ENCODE measurements around the gene MARCHF6.

DNA sequence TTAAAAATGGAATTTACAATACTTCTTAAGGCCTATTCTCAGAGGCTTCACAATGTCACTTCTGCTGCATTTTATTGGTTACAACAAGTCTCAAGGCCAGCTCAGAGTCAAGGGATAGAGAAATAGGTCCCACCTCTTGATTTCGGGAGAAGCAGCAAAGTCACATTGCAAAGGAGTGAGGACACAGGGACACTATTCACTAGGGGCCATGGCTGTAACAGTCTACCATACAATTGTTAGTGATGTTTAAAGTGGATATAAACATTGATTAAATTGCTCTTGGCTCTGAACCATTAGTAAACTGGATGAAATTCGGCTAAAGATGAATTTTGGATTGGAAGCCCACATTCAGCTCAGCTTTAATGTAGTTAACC, 24.1 kb upstream of the MARCHF6 start:
- TF ChIP-seq, protein P1, sequence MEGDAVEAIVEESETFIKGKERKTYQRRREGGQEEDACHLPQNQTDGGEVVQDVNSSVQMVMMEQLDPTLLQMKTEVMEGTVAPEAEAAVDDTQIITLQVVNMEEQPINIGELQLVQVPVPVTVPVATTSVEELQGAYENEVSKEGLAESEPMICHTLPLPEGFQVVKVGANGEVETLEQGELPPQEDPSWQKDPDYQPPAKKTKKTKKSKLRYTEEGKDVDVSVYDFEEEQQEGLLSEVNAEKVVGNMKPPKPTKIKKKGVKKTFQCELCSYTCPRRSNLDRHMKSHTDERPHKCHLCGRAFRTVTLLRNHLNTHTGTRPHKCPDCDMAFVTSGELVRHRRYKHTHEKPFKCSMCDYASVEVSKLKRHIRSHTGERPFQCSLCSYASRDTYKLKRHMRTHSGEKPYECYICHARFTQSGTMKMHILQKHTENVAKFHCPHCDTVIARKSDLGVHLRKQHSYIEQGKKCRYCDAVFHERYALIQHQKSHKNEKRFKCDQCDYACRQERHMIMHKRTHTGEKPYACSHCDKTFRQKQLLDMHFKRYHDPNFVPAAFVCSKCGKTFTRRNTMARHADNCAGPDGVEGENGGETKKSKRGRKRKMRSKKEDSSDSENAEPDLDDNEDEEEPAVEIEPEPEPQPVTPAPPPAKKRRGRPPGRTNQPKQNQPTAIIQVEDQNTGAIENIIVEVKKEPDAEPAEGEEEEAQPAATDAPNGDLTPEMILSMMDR (conservative IDR thresholded peaks at IDR 0.05; ENCODE audit: low read depth, low read length), result no peak
- TF ChIP-seq EZH2 (IDR thresholded peaks at IDR 0.05; ENCODE audit: borderline replicate concordance, low read depth, low read length, poor library complexity, severe bottlenecking), result no peak
